Adipose tissue (tissue), 3 donors: Measurements from ENCODE around the gene MATK. TPM values are rescaled to one million over a fixed set of nuclear protein-coding genes. Genes with fewer than 3 reads are reported as not detected.
"Not testable (repeated sequence)": the region's sequence is repeated elsewhere in the genome, so short reads cannot be mapped to it uniquely, and the experiment has no call there.

Experiments
- H3K27ac ChIP-seq: one replicate; pipeline ENCODE4 v1.5.1; 2013; ENCODE audit warnings: low read depth, low read length
- WGBS, 3 donors: extraction: QIAGEN DNeasy Blood & Tissue Kit; methylation state at CpG; one replicate each; pipeline ENCODE4 v1.1.7; 2013; 5-methylcytosine and 5-hydroxymethylcytosine counted together
- polyA plus RNA-seq, 3 donors: library from polyadenylated mRNA; stranded (reverse); fragments of 200-250 nt; gene quantifications; one replicate each; pipeline ENCODE4 v1.2.3, GENCODE V29; 2013
- donor health status: healthy with polysubstance abuse.
- donor health status: Bipolar disorder and iron deficiency.
- donor health status: healthy.

Gene MATK
- polyA plus RNA-seq, 3 donors: 1.00 to 2.6 (median 2.0) TPM

GRCh38 chr19:3776479-3777040 is 9.6 kb downstream of the MATK start:
- 81 to 95% (median 86%) methylated on average over 1 of the region's 1 CpG for WGBS, 3 donors
- H3K27ac ChIP-seq: no peak overlapping the region

GRCh38 chr19:3775831-3776230 is 10.3 kb downstream of the MATK start:
- H3K27ac ChIP-seq: no peak overlapping the region
- 90 to 94% (median 93%) methylated on average over 5 of the region's 5 CpGs for WGBS, 3 donors

- H3K27ac ChIP-seq: no peak overlapping the region
Observed at GRCh38 chr19:3775374-3775711, 10.8 kb downstream of the MATK start.

DNA sequence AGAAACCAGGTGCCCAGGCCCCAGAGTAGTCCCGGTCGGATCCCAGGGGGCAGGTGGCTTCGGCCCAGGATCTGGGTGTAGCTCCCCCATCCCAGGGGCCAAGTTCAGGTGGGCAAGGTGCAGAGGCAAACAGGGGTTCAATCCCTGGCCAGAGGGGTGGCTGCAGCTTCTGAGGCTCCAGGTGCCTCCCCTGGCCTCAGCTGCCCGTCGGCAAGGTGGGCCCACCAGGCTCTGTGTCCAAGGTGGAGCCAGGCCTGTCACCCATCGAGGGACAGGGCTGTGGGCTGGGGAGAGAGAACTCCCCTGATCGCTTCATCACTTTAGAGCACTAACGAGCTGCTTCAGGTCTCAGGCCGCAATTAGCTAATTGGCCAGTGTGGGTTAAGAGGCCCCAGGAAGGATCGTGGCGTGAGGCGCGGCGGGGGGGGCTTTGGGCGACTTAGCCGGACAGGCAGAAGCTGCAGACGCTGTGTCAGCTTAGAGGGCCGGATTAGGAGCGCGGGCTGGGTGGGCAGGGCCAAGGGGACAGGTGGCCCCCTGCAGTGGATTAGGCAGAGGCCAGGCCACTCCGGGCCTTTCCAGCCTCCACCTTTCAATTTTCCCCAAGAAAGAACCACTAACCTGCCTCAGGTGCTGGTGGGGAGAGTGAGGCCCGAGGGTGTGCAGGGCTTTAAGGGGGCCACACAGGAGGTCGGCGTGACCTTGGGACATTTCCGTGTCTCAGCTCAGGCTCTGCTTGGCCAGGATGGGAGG is 11.4 kb downstream of the MATK start:
- 54 to 66% (median 66%) methylated on average over 24 to 25 of the region's 25 CpGs for WGBS, 3 donors
- H3K27ac ChIP-seq: no peak overlapping the region

More at GRCh38 chr19:3775374-3775711, 10.8 kb downstream of the MATK start:
- 79 to 96% (median 89%) methylated on average over 2 of the region's 2 CpGs for WGBS, 3 donors

DNA sequence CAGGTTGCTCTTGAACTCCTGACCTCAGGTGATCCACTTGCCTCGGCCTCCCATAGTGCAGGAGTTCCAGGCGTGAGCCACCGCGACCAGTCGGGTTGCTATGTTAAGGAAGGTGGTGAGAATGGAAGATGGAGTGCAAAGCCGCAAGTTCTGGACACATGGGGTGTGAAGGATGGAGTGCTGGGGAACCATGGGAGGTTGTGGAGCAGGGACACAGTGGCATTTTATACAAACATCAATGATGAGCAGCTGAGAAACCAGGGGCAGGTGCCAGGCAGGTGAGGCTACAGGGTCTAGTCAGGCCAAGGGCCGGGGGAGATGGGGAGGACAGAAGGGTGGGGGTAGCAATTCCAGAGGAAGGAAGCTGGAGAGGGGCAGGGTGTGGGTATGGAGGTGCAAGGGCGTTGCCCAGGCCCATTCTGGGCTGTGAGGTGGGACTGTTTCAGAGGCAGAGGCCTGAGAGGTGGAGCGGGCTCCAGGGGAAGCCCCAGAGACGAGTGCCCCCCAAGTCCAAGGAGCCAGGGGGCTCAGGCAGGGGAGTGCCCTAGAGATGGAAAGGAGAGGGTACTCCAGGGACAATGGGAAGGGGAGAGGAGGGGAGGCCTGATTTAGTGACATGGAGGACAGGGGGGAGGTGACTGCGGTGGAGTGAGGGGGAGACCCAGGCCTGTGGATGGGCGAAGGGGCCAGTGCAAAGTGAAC is 12.2 kb downstream of the MATK start:
- 83 to 87% (median 84%) methylated on average over 12 of the region's 12 CpGs for WGBS, 3 donors
- no peak overlapping the region for H3K27ac ChIP-seq

GRCh38 chr19:3771906-3772455 is 14.2 kb downstream of the MATK start, which contains the start of gene RAX2:
TSS of gene RAX2 (minus strand) at chr19:3772228. CDS start at chr19:3771742, 486 bp downstream.
- 18 to 53% (median 39%) methylated on average over 19 to 23 of the region's 23 CpGs for WGBS, 3 donors

GRCh38 chr19:3771000-3771905 is 14.9 kb downstream of the MATK start:
- WGBS, 3 donors: 75 to 83% (median 80%) methylated on average over 35 of the region's 35 CpGs
- no peak overlapping the region for H3K27ac ChIP-seq

More at GRCh38 chr19:3771906-3772455, 14.2 kb downstream of the MATK start, which contains the start of gene RAX2:
- H3K27ac ChIP-seq: no peak within 1 kb of the TSS

GRCh38 chr19:3770136-3770999 is 15.8 kb downstream of the MATK start:
- H3K27ac ChIP-seq: no peak overlapping the region
- WGBS, 3 donors: 63 to 78% (median 71%) methylated on average over 52 of the region's 53 CpGs

GRCh38 chr19:3769494-3769893 is 16.7 kb downstream of the MATK start:
- H3K27ac ChIP-seq: no peak overlapping the region
- WGBS, 3 donors: 88% methylated on average over 15 to 17 of the region's 17 CpGs

DNA sequence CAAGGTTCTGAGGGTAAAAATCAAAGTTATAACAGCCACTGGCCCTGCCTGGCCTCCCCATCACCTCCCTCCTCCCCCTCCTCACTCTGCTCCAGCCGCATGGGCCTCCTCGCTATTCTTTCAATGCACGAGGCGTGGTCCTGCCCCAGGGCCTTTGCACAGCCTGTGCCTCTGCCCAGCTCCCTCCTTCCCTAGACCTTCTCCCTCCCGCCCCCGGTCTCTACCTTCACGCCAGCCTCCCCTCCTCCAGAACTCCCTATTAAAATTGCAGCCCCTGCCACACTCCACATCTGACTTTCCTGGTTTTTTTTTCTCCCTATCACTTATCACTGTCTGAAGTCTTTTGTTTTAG is 17.5 kb downstream of the MATK start:
- 88 to 100% (median 98%) methylated on average over 7 of the region's 7 CpGs for WGBS, 3 donors
- no peak overlapping the region for H3K27ac ChIP-seq

DNA sequence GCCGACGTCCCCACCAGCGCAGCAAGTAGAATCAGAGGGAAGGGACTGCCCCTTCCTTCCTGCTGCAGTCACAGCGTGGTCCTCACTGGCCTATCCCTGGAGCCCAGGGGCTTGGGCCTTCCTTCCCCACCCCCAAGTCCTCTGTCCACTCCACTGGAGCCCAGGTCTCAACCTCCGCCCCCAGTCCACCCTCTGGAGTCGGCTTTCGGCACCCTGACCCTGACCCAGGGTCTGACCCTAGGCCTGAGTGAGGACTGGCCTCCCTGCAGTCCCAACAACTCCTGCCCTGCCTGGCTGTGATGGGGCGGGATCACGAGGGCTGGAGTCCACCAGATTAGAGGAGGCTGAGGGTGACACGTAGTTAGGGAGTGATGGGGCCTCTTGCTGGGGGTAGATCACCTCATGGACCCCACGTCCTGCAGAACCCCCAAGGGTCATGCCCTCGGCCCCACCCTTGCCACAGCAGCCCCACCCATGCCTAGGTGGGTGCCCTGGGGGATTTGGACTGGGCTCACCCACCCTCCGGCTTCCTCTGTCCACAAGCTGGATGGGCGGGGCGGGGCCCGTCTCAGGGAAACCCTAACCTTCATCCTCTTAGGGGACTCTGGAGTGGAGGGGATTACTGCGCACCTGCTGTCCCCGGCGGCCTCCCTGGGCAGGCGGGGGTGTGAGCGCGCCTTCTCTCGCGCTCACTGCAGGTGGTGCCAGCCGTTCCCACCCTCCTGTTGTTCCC is 18.0 kb downstream of the MATK start:
- 85 to 94% (median 86%) methylated on average over 22 to 25 of the region's 25 CpGs for WGBS, 3 donors
- no peak overlapping the region for H3K27ac ChIP-seq

DNA sequence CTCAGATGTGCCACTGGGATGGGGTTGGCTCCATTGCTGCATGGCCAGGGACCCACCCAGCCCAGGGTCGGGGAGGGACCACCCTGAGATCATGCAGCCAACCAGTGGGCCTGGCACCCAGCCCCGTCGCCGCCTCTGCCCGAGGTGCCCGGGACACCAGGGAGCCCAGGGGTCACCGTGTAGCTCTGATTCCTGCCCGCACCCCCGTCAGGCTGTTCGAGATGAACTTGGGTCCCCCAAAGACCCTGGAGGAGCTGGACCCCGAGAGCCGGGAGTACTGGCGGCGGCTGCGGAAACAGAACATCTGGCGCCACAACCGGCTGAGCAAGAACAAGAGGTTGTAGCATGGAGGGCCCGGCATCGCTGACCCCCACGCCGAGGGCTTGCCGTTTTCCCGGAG is 19.1 kb downstream of the MATK start:
- no peak overlapping the region for H3K27ac ChIP-seq
- 94 to 95% (median 94%) methylated on average over 20 to 23 of the region's 23 CpGs for WGBS, 3 donors

DNA sequence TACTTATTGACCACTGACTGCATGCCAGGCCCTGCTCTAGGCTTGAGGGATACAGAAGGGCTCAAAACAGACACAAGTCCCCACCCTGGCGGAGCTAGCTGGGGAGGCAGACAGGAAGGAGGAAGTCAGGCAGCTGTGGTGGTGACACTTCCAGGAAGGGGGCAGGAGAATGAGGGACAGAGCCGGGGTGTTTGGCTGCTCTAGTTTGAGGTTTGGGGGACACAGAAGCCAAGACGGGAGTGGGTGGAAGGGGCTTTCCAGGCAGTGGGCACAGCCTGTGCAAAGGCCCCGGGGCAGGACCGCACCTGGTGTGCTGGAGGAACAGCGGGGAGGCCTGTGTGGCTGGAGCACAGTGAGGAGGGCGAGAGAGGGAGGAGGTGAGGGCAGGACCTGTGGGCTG is 19.7 kb downstream of the MATK start:
- 74 to 94% (median 76%) methylated on average over 6 to 7 of the region's 7 CpGs for WGBS, 3 donors
- H3K27ac ChIP-seq: no peak overlapping the region

- not testable (repeated sequence) for H3K27ac ChIP-seq
- WGBS, 3 donors: 92 to 96% (median 95%) methylated on average over 5 of the region's 5 CpGs
Observed at GRCh38 chr19:3765757-3766156, 20.4 kb downstream of the MATK start.

GRCh38 chr19:3765121-3765520 is 21.1 kb downstream of the MATK start:
- WGBS, 3 donors: 91 to 95% (median 94%) methylated on average over 12 of the region's 12 CpGs
- H3K27ac ChIP-seq: no peak overlapping the region

- WGBS, 3 donors: 3% methylated on average over 47 of the region's 47 CpGs
- peak within 1 kb of the TSS; percentile 68 for H3K27ac ChIP-seq
Observed at GRCh38 chr19:3762501-3763459, 23.4 kb downstream of the MATK start, which contains the start of gene MRPL54. TSS of gene MRPL54 (plus strand) at chr19:3762682. CDS start at chr19:3762701, 19 bp downstream.
